ENCODE results near the gene AADAC. TPM values are rescaled to one million over a fixed set of nuclear protein-coding genes. Genes with fewer than 3 reads are reported as not detected.

AADAC gene
- total RNA-seq, 1 experiment from 2014 or later: not detected

GRCh38 chr3:151793636-151794035 lies 20.3 kb upstream of the AADAC start:
- Mint-ChIP-seq H3K4me1 (ENCODE audit: low read depth, unreplicated experiment) (peaks cover 33% of the 10 kb centered on the region), H3K27me3 (ENCODE audit: unreplicated experiment) (no peaks in the 10 kb centered on the region), H3K4me3 (ENCODE audit: low read depth, unreplicated experiment) (no peak overlapping the region), H3K36me3 (ENCODE audit: insufficient read depth, unreplicated experiment) (no peaks in the 10 kb centered on the region), H3K9me3 (ENCODE audit: low read depth, unreplicated experiment) (no peaks in the 10 kb centered on the region), H3K27ac (ENCODE audit: unreplicated experiment) (peak overlapping the region; percentile 41)
- BruUV-seq (replicated peaks): no TSS peak
- TF ChIP-seq CTCF (IDR thresholded peaks at IDR 0.05; ENCODE audit: unreplicated experiment): no peak
- CTCF ChIA-PET: interaction anchor here (0.9 to 1.1 kb wide), 4 partner anchors 9 to 96 kb away, joined by 3 to 4 read pairs (median 3); no protein-coding TSS in a partner anchor
- intact Hi-C loops (cut with micrococcal nuclease; ENCODE audit: unreplicated experiment): loop anchor here (2.0 kb wide), 1 partner anchor 23 kb away; no protein-coding TSS in a partner anchor
- DNase-seq: no peak

GRCh38 chr3:151794080-151794479 lies 19.8 kb upstream of the AADAC start:
- CTCF ChIA-PET: interaction anchor here (0.9 to 1.1 kb wide), 4 partner anchors 9 to 96 kb away, joined by 3 to 4 read pairs (median 3); no protein-coding TSS in a partner anchor
- intact Hi-C loops (cut with micrococcal nuclease; ENCODE audit: unreplicated experiment): loop anchor here (2.0 kb wide), 1 partner anchor 23 kb away; no protein-coding TSS in a partner anchor
- no peaks in the 10 kb centered on the region for H3K27me3 Mint-ChIP-seq (ENCODE audit: unreplicated experiment)

GRCh38 chr3:151795276-151795675 lies 18.6 kb upstream of the AADAC start:
- TF ChIP-seq CTCF (IDR thresholded peaks at IDR 0.05; ENCODE audit: unreplicated experiment): no peak
- DNase-seq: no peak
- no peak overlapping the region for H3K27ac Mint-ChIP-seq (ENCODE audit: unreplicated experiment)
- no TSS peak for BruUV-seq (replicated peaks)
- CTCF ChIA-PET: no interaction called here
- H3K4me1 Mint-ChIP-seq (ENCODE audit: low read depth, unreplicated experiment): peaks cover 30% of the 10 kb centered on the region
- no peaks in the 10 kb centered on the region for H3K36me3 Mint-ChIP-seq (ENCODE audit: insufficient read depth, unreplicated experiment)
- no peaks in the 10 kb centered on the region for H3K9me3 Mint-ChIP-seq (ENCODE audit: low read depth, unreplicated experiment)
- no peaks in the 10 kb centered on the region for H3K27me3 Mint-ChIP-seq (ENCODE audit: unreplicated experiment)
- no peak overlapping the region for H3K4me3 Mint-ChIP-seq (ENCODE audit: low read depth, unreplicated experiment)
- intact Hi-C loops (cut with micrococcal nuclease; ENCODE audit: unreplicated experiment): loop anchor here (2.0 kb wide), 1 partner anchor 24 kb away; no protein-coding TSS in a partner anchor

More at GRCh38 chr3:151794080-151794479, 19.8 kb upstream of the AADAC start:
- no peak for TF ChIP-seq CTCF (IDR thresholded peaks at IDR 0.05; ENCODE audit: unreplicated experiment)
- Mint-ChIP-seq H3K27ac (ENCODE audit: unreplicated experiment) (peak overlapping the region; percentile 41), H3K4me1 (ENCODE audit: low read depth, unreplicated experiment) (peaks cover 33% of the 10 kb centered on the region), H3K4me3 (ENCODE audit: low read depth, unreplicated experiment) (no peak overlapping the region), H3K36me3 (ENCODE audit: insufficient read depth, unreplicated experiment) (no peaks in the 10 kb centered on the region), H3K9me3 (ENCODE audit: low read depth, unreplicated experiment) (no peaks in the 10 kb centered on the region)
- peak; percentile 24 for DNase-seq
- no TSS peak for BruUV-seq (replicated peaks)

GRCh38 chr3:151796105-151796680 lies 17.7 kb upstream of the AADAC start:
- no peak for DNase-seq
- no peak overlapping the region for H3K4me3 Mint-ChIP-seq (ENCODE audit: low read depth, unreplicated experiment)
- no peaks in the 10 kb centered on the region for H3K9me3 Mint-ChIP-seq (ENCODE audit: low read depth, unreplicated experiment)
- peaks cover 33% of the 10 kb centered on the region for H3K4me1 Mint-ChIP-seq (ENCODE audit: low read depth, unreplicated experiment)
- TF ChIP-seq CTCF (IDR thresholded peaks at IDR 0.05; ENCODE audit: unreplicated experiment): no peak
- no peak overlapping the region for H3K27ac Mint-ChIP-seq (ENCODE audit: unreplicated experiment)
- CTCF ChIA-PET: no interaction called here
- intact Hi-C loops (cut with micrococcal nuclease; ENCODE audit: unreplicated experiment): no loop called here
- no peaks in the 10 kb centered on the region for H3K27me3 Mint-ChIP-seq (ENCODE audit: unreplicated experiment)
- BruUV-seq (replicated peaks): no TSS peak
- H3K36me3 Mint-ChIP-seq (ENCODE audit: insufficient read depth, unreplicated experiment): no peaks in the 10 kb centered on the region
